ENCODE results near the gene SLC29A2. TPM values are rescaled to one million over a fixed set of nuclear protein-coding genes. Genes with fewer than 3 reads are reported as not detected.

Gene SLC29A2
- total RNA-seq, 1 experiment from 2014 or later: 25.5 TPM

DNA sequence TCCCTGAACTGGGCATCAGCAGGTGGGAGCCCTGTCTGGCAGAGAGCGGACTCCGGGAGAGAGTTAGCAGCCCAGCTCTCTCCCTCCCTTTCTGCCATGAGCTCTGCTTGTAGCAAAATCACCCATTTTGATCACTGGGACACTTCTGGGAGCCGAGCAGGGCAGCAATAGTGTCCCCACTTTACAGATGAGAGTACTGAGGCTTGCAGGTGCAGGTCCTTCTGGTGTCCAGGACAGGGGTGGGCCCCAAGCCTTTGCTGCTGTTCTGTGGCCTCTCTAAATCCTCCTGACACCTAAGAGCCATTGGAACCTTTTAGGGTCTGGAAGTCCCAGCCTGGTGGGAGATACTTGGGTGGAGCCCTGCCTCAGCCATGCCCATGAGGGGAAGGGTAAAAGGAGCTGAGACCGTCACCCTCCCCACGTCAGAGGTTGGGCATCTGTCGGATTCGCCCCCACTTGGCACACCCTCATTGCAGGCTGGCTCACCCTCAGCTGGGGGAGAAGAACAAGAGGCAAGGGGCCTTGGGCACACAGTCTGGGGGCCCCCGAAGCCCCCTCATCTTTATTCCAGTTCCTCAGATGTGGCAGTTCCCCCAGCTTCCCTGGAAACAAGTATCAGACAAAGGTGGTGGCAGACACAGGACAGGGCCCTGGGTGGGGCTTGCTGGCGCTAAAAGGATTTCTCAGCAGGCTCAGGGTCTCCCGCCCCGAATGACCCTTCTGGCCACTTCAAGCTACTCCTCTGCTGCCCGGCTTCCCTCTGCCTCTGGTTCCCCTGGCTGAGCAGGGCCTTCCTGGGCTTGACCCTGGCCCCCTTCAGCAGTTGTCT, 39.8 kb downstream of the SLC29A2 start:
- intact Hi-C loops (cut with micrococcal nuclease): no loop called here
- no TSS peak for BruUV-seq (replicated peaks)
- Histone ChIP-seq H3K9me3 (ENCODE audit: low read length) (no peaks in the 10 kb centered on the region), H4K20me1 (ENCODE audit: low read length) (no peaks in the 10 kb centered on the region), H3K27ac (ENCODE audit: low read length) (no peak overlapping the region), H3K9ac (ENCODE audit: low read length) (no peak overlapping the region), H3K4me2 (ENCODE audit: low read length) (no peak overlapping the region), H2AFZ (ENCODE audit: low read length) (no peak overlapping the region), H3K9me2 (replicated peaks; ENCODE audit: low read length) (no peaks in the 10 kb centered on the region), H3K4me1 (ENCODE audit: insufficient read depth, low read length) (peaks cover 40% of the 10 kb centered on the region), H3K4me3 (ENCODE audit: low read length) (no peak overlapping the region), H3K79me2 (ENCODE audit: low read length) (peaks cover 17% of the 10 kb centered on the region), H3K27me3 (ENCODE audit: low read length) (no peaks in the 10 kb centered on the region), H3F3A (ENCODE audit: low read length, unreplicated experiment) (no peaks in the 10 kb centered on the region), H3K36me3 (ENCODE audit: low read depth, low read length) (peaks cover 14% of the 10 kb centered on the region; the same call in 1 of the 2 replicates)
- CTCF ChIA-PET: no interaction called here
- ATAC-seq (no peak), DNase-seq (no peak)
- POLR2A ChIA-PET (ENCODE audit: unreplicated experiment): no interaction called here
- no peak for TF ChIP-seq EZH2phosphoT487 (IDR thresholded peaks at IDR 0.05; ENCODE audit: borderline replicate concordance, low read length)
- TF ChIP-seq, protein P1, sequence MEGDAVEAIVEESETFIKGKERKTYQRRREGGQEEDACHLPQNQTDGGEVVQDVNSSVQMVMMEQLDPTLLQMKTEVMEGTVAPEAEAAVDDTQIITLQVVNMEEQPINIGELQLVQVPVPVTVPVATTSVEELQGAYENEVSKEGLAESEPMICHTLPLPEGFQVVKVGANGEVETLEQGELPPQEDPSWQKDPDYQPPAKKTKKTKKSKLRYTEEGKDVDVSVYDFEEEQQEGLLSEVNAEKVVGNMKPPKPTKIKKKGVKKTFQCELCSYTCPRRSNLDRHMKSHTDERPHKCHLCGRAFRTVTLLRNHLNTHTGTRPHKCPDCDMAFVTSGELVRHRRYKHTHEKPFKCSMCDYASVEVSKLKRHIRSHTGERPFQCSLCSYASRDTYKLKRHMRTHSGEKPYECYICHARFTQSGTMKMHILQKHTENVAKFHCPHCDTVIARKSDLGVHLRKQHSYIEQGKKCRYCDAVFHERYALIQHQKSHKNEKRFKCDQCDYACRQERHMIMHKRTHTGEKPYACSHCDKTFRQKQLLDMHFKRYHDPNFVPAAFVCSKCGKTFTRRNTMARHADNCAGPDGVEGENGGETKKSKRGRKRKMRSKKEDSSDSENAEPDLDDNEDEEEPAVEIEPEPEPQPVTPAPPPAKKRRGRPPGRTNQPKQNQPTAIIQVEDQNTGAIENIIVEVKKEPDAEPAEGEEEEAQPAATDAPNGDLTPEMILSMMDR (conservative IDR thresholded peaks at IDR 0.05; ENCODE audit: low read depth, low read length): no peak
- TF ChIP-seq EZH2 (IDR thresholded peaks at IDR 0.05; ENCODE audit: low read length, unreplicated experiment): no peak

DNA sequence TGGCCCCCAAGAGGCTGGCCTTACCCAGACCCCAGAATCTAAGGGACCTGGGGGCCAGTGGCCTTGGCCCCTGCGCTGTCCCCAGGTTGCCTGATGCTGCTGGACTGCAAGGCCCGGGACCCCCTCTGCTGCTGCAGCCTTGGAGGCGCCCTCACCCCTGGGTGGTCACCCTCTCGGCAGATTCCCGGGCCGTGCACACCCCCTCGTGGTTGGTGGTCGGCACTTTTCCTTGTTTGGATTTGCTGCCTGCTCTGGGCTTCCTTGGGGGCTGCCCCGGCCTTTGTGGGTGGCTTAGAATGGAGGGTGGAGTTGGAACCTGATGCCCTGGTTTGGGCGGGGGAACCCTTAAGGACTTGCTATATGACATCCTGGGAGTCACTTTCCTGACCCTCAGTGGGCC, 40.6 kb downstream of the SLC29A2 start:
- Histone ChIP-seq H3K4me3 (ENCODE audit: low read length) (no peak overlapping the region), H3K27ac (ENCODE audit: low read length) (no peak overlapping the region), H3K27me3 (ENCODE audit: low read length) (no peaks in the 10 kb centered on the region), H3K36me3 (ENCODE audit: low read depth, low read length) (peaks cover 14% of the 10 kb centered on the region; the same call in 1 of the 2 replicates), H3K9me2 (replicated peaks; ENCODE audit: low read length) (no peaks in the 10 kb centered on the region), H3K4me2 (ENCODE audit: low read length) (no peak overlapping the region), H2AFZ (ENCODE audit: low read length) (no peak overlapping the region), H3K4me1 (ENCODE audit: insufficient read depth, low read length) (peaks cover 36% of the 10 kb centered on the region), H3K9ac (ENCODE audit: low read length) (no peak overlapping the region), H4K20me1 (ENCODE audit: low read length) (no peaks in the 10 kb centered on the region), H3K9me3 (ENCODE audit: low read length) (no peaks in the 10 kb centered on the region), H3F3A (ENCODE audit: low read length, unreplicated experiment) (no peaks in the 10 kb centered on the region), H3K79me2 (ENCODE audit: low read length) (peaks cover 15% of the 10 kb centered on the region)
- POLR2A ChIA-PET (ENCODE audit: unreplicated experiment): no interaction called here
- intact Hi-C loops (cut with micrococcal nuclease): no loop called here
- no TSS peak for BruUV-seq (replicated peaks)
- DNase-seq (no peak), ATAC-seq (no peak)
- TF ChIP-seq EZH2phosphoT487 (IDR thresholded peaks at IDR 0.05; ENCODE audit: borderline replicate concordance, low read length) (no peak), EZH2 (IDR thresholded peaks at IDR 0.05; ENCODE audit: low read length, unreplicated experiment) (no peak)
- TF ChIP-seq, protein P1 (conservative IDR thresholded peaks at IDR 0.05; ENCODE audit: low read depth, low read length): no peak
- CTCF ChIA-PET: no interaction called here

DNA sequence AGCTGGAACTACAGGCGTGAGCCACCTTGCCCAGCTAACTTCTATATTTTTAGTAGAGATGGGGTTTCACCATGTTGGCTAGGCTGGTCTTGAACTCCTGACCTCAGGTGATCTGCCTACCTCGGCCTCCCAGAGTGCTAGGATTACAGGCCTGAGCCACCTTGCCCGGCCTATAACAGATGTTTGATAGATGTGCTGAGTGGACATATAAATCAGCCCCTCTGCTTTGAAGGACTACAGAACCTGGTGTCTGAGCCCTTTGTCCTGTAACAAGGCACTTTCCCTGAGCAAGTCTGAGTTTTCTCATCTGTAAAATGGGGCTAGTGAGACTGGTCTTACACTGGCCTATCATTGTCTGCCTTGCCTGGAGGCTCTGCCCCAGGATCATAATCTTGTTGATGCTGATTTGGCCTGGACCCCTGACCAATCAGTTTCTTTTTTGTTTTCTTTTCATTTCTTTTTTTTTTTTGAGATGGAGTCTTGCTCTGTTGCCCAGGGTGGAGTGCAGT, 42.3 kb downstream of the SLC29A2 start:
- Histone ChIP-seq H3K4me3 (ENCODE audit: low read length) (no peak overlapping the region), H3K36me3 (ENCODE audit: low read depth, low read length) (peaks cover 14% of the 10 kb centered on the region; the same call in 1 of the 2 replicates), H3F3A (ENCODE audit: low read length, unreplicated experiment) (no peaks in the 10 kb centered on the region), H4K20me1 (ENCODE audit: low read length) (no peaks in the 10 kb centered on the region), H3K4me2 (ENCODE audit: low read length) (no peak overlapping the region), H3K9me2 (replicated peaks; ENCODE audit: low read length) (no peaks in the 10 kb centered on the region), H3K9me3 (ENCODE audit: low read length) (no peaks in the 10 kb centered on the region), H3K9ac (ENCODE audit: low read length) (no peak overlapping the region), H3K27ac (ENCODE audit: low read length) (no peak overlapping the region), H3K4me1 (ENCODE audit: insufficient read depth, low read length) (peaks cover 23% of the 10 kb centered on the region), H3K79me2 (ENCODE audit: low read length) (no peaks in the 10 kb centered on the region), H3K27me3 (ENCODE audit: low read length) (no peaks in the 10 kb centered on the region), H2AFZ (ENCODE audit: low read length) (no peak overlapping the region)
- ATAC-seq (no peak), DNase-seq (no peak)
- ChIA-PET POLR2A (ENCODE audit: unreplicated experiment) (no interaction called here), CTCF (interaction anchor here (1.0 to 1.2 kb wide), 2 partner anchors 16 to 57 kb away, joined by 3 to 6 read pairs; no protein-coding TSS in a partner anchor)
- BruUV-seq (replicated peaks): no TSS peak
- intact Hi-C loops (cut with micrococcal nuclease): no loop called here
- no peak for TF ChIP-seq EZH2phosphoT487 (IDR thresholded peaks at IDR 0.05; ENCODE audit: borderline replicate concordance, low read length)
- no peak for TF ChIP-seq EZH2 (IDR thresholded peaks at IDR 0.05; ENCODE audit: low read length, unreplicated experiment)

Measured in PC-3 (cell line).